Measurements from ENCODE around the gene PIAS1.
"Not testable (repeated sequence)": the region's sequence is repeated elsewhere in the genome, so short reads cannot be mapped to it uniquely, and the experiment has no call there.

PIAS1 gene

DNA sequence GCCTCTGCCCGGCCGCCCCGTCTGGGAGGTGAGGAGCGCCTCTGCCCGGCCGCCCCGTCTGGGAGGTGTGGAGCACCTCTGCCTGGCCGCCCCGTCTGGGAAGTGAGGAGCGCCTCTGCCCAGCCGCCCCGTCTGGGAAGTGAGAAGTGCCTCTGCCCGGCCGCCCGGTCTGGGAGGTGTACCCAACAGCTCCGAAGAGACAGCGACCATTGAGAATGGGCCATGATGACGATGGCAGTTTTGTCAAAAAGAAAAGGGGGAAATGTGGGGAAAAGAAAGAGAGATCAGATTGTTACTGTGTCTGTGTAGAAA, 168.3 kb downstream of the PIAS1 start:
- not testable (repeated sequence) for FAIRE-seq

DNA sequence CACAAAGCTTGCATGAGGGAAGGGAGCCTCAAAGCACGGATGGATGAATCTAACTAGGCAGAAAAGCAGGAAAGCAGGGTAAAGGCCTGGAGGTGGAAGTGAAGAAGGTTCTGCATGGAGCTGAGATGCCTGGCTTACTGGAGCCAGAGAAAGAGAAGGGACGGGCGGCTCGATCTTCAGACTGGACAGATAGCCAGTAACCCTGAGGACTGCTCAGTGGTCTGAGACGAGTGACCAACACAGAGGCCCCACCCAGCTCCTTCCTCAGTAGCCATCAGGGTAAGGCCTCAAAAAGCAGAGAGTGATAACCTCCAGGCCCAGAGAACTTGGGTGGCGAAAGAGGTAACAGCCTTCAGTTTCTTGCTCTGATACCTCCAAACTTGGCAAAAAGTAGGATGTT, 169.1 kb downstream of the PIAS1 start:
- FAIRE-seq: no peak

DNA sequence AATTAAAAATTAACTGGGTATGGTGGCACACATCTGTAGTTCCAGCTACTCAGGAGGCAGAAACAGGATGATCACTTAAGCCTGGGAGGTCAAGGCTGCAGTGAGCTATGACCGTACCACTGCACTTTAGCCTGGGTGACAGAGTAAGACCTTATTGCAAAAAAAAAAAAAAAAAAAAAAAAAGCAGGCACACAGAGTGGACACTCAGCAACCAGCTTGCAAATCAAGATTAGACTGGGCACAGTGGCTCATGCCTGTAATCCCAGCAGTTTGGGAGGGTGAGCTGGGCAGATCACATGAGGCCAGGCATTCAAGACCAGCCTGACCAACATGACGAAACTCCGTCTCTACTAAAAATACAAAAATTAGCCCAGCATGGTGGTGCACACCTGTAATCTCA, 170.0 kb downstream of the PIAS1 start:
- FAIRE-seq: no peak

DNA sequence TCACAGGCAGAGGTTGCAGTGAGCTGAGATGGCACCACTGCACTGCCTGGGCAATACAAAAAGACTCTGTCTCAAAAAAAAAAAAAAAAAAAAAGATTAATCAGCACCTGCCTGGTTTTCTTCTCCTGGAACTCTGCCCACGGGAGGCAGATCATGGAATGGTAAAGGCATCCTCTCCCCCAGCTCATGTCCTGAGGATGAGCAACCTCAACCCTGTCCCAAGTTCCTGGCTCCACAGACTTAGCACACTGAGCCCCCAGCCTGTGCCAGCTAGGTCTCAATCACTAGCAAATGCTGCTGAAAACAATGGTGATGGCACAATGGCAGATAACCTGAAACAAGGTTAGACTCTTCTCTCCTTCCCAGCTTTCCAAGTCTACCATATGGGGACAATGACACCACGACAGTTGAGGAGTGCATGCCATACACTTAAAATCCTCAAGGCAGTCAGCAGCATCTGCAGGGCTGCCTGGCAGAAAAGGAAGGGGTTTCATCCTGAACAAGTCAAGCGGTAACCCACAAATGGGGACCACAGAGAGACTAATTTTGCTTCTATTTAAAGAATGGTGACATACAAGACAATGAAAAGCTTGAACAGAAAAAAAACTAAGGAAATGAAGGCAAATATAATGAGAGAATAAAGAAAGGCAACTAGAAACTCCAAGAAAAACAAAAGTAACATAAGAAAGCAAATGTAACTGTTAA, 170.6 kb downstream of the PIAS1 start:
- FAIRE-seq: no peak

DNA sequence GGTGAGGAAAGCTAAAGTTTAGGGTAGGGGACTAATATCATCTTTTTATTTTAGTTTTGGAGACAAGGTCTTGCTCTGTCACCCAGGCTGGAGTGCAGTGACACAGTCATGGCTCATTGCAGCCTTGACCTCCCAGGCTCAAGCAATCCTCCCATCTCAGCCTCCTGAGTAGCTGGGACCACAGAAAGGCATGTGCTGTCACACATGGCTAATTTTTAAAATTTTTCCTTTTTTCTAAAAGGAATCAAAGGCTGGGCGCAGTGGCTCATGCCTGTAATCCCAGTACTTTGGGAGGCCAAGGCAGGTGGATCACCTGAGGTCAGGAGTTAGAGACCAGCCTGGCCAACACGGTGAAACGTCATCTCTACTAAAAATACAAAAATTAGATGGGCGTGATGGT, 171.3 kb downstream of the PIAS1 start:
- not testable (repeated sequence) for FAIRE-seq

DNA sequence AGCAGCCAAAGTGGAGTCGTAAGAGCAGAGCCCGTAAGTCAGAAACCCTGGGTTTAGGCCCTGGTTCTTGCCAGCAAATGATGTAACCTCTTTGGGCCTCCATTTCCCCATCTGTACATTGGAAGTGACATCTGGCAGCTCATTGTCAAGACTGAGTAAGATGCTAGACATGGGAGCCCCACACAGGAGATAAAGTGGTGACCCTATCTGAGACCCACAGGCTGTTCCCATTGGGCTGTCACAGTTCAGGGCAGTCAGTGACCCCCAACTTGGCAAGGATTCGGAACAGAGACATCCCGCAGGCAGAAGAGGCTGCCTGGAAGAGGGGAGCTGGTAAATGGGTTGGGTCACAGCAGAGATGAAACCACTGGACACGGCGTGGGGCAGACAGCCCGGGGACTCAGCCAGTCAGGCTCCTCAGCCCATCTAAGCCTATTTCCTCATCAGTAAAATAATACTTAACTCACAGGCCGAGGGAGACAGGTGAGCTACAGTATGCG, 173.6 kb downstream of the PIAS1 start:
- no peak for FAIRE-seq

DNA sequence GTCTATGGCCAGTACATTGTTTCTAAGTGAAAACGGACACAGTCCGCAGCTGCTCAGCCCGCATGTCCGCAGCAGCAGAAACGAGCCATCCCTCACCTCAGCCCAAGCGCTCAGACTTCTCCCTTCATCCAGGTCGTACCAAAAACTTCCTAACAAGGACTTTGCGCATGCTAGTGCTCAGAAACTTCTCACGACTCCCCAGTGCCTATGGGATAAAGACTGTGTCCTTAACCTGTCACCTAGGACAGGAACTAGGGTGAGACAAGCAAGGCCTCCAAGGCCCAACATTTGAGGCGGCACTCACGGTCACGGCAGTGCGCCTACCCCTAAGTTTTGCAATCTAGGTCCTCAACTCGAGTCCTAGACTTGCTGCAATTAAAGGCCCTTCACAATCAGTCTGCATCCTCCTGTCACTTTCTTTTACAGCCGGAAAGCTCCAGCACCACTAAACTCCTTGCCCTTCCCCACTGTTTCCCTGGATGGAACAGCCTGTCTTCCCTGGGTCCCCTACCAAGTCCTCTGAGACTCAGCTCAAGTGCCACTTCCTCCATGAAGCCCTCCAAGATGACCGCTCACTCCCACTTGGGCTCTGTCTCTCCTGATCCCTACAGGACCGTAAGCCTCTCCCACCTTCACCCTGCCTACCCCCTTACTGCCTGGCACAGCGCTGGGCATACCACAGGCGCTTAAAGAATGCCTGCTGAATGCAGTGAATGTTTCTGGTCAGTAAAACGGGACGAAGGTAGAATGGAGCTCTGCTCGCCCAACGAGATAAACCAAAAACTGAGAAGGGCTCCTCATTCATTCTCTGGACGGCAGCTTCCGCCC, 174.2 kb downstream of the PIAS1 start:
- FAIRE-seq: no peak

DNA sequence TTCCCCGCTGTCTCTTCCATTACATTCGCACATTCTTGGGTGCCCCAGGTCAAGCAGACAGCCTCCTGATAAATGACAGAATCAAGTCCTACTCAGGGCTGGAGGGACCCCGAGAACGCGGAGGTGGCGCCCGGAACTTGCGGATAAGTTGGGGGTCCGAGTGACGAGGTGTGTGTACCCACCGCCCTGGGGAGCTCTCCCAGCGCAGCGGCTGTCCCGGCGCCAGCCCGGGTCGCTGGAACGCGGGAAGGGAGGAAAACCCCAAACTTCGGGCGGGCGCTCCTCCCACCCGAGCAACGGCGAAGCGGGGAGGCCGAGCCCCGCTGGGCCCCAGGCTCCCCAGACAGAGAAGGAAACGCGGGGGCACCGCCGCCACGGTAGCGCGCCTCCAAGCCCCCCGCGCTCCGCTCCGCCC, 174.9 kb downstream of the PIAS1 start:
- FAIRE-seq: no peak

DNA sequence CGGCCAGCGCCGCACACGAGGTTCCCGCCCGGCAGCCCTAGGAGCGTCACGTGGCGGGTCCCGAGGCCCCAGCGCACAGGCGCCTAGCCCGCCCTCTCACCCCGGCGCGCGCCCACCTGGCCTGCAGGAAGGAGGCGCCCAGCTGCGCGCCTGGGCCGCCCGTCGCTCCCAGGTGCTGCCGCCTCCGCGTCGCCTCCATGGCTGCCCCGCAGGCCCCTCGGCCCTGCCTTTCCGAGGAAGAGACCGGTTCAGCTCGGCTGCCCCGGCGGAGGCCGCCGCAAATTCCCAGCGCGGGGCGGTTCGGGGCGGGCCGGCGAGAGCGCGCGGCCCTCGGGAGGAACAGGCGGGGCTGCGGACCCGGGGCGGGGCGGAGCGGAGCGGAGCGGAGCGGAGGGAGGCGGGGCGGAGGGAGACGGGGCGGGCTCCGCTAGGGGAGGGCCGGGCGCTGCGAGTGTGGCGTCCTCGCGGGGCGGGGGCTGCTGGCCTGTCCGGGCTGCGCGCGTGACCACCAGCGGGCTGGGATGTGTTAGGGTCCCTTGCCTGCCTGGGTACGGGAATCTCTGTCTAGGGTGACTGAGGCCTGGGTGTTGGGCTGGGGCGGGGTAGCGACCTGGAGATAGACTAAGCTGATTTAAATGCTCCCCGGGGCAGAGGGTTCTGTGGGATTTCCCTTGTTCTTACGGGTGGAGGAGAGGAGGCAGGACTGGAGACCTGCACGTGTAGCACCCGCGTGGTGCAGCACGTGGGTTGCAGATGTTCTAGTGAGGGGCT, 175.5 kb downstream of the PIAS1 start, which contains the start of gene CLN6:
CLN6 (minus strand) TSS at position 343 of the 771 bp plus-strand sequence; CDS start at position 199, 144 bp downstream.
- no peak for FAIRE-seq

DNA sequence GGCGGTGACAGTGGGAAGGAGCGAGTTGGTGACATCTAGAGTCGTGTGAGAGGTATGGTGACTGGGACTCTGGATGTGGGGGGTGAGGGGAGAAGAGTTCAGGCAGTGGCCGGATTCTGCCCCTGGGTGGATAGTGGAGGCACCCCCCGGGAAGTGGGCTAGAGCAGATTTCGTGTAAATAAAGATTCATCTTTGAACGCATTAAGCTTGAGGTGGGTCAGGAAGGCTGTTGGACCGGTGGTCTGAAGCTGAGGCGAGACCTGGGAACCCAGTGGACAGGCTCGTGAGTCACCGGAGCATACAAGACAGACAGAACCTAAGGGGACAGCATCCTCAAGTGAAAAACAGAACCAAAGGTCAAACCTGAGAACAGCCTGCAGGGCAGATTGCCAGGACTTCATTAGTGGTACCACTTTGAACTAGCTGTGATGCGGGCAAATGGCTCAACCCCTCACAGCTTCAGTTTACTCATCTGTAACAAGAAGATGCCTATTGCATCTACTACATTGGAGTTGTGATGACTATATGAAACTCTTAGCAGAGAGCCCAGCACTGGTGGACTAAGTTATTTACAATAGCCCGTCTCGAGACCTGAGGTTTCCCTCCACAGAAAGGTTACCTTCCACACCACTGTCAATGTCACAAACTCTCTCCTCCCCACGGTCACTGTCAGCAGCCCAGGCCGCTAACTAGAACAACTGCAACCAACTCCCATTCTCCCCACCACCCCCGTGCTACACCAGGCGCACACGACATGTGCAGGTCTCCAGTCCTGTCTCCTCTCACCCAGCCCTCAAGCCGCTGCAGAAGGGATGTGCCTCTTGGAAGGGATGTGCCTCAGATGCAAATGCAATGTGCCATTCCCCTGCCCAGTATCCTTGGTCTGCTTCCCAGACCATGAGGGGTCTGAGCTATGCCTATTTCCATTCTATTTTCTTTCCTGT, 176.3 kb downstream of the PIAS1 start:
- no peak for FAIRE-seq

DNA sequence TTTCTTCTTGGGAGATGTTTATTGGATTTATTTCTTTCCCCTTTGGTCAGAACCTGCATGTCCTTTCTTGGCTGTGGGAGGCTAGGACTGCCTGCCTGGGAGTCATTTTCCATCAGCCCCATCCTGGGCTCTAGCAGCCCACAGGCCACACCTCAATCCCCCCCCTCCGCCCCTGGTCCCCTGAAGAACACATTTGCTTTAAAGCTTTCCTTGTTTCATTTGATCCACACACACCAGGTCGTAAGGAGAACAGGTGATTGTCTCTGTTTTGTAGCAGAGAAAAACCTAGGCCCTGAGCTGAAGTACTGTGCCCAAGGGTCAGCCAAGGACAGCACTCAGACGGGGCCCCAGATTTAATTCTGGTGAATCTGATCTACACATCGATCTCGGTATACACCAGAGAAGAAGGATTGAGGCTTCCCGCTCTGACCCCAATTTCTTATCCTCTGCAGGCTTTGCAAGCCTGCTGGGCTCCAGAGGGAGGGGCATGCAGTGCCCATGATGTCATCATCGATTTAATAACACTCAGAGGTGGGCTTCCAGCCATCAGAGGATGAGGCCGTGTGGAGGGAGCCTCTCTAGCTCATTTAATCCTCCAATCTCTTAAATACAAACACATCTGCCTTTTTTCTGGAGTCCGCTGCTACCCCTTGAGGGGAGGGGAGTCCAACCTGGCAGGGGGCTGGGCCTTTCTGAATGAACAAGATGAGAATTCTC, 177.1 kb downstream of the PIAS1 start:
- FAIRE-seq: no peak

DNA sequence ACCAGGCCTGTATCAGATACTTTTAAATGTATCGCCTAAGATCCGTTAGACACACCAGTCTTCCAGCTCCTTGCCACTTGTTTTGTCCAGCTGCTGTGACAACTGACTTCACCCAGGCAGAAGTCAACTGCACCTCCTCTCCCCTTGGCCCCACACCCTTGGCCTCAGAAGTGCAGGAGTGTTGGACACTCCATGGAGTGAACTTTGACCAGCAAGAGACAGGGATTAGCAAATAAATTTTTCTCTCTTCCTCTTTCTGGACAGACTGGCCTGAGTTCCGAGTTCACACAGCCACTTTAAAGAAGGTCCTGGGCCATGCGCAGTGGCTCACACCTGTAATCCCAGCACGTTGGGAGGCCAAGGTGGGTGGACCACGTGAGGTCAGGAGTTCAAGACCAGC, 178.3 kb downstream of the PIAS1 start:
- FAIRE-seq: no peak

DNA sequence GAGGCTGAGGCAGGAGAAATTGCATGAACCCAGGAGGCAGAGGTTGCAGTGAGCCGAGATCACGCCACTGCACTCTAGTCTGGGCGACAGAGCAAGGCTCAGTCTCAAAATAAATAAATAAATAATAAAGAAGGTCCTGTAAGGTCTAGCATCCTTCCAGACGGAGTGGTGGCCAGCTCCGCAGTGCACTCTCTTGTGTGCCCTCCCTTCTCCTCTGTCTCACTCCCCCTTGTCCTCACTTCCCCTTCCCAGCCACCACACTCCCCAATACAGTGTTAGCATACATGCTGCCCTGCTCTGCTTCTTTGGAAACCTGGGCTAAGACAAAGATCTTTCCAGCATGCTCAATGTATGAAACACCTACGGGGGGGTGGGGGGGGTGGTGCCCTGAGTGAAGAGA, 178.8 kb downstream of the PIAS1 start:
- FAIRE-seq: no peak

DNA sequence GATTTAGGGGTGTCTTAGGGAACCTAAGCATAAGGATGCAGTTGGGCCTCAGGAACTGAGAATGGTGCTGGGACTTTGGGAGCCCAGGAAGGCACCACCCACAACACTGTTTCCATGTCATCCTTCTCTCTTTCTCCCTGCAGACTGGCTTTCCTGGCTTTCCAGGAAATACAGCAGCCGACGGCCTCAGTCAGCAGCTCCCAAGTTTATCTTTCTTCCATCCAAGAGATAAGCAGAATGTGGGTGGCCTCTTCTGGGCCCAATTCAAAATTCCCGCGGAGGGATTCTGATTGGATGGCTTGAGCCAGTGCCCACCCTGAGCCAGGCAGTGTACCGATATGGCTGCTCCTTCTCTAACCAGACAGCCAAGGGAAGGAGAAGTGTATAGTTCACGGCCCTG, 179.9 kb downstream of the PIAS1 start:
- no peak for FAIRE-seq

DNA sequence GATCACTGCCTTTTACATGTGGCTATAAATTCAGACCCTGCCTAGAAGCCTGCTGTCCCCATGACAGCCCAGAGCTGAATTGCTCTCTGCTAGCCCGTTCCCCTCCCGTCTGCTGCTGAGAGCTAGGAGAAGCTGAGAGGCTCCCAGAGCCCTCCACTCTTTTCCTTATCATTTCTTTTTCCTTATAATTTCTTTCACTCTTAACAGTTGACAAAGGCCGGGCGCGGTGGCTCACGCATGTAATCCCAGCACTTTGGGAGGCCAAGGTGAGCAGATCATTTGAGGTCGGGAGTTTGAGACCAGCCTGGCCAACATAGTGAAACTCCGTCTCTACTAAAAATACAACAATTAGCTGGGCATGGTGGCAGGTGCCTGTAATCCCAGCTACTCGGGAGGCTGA, 180.4 kb downstream of the PIAS1 start:
- not testable (repeated sequence) for FAIRE-seq

DNA sequence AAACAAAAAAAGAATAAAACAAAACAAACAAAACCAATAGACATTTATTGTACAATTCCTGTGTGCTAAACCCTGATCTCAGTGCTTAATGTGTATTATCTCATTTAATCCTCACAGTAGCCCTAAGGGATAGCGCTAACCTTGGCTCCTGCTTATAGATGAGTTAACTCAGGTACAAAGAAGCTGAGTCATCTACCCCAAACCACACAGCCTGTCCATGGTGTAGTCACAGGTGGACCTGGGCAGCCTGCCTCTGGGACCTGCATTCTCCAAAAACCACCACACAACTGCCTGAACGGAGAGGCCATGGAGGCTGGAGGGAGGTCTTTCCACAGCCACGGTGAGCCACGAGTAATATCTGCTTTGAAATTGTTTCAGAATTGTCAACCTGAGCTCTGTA, 180.9 kb downstream of the PIAS1 start:
- no peak for FAIRE-seq

DNA sequence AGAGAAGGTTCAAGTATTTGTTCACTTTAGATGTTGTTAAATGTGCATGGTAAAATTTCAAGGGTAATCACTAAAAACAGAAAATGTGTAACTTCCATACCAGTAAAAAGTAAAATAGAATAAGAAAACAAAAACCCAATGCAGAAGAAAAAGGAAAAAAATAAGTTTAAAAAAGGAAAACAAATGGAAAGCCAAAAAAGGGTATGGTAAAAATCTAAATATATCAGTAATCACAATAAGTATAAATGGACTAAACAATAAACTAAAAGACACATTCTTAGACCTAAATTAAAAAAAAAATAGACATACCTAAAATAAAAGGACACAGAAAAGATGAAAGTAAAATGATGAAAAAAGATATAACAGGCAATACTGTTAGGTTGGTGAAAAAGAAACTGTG, 184.9 kb downstream of the PIAS1 start:
- FAIRE-seq: no peak

DNA sequence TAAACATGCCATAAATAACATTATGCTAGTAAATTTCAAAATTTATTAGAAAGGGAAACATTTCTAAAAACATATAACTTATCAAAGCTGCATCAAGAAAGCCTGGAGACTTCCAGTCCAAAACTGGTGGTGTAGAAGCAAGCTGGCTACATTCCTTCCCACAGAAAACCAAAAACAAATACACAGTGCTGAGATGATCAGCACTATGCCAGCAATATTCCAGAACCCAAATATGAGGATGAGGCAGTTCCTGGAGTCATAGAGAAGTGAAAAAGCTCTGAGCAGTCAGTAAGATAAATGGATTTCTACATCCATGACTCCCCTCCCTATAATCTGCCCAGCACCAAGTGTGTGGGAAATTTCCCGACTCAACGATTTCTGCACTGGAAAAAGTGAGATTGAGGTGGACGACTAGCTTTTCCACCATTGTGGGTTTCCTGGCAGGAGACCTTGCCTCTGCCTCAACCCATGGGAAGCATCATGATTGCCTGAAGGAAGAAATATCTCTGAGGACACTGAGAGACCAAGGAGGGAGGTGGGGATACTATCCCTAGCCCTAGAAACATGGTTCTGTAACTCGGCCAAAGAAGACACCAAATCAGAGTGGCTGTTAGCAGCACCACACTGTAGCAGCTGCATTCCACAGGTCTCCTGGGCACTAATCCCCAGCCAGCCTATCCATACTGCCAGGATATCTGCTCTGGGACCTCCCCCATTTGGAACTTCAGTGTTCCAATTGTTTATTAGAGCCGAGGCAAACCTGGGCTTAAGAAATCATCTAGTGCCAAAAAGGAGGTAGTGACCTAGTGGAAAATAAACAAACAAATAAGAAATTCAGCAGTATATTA, 187.2 kb downstream of the PIAS1 start:
- no peak for FAIRE-seq

Data from TTC549 (cell line).